MV-4-11 (cell line): ENCODE results near the gene PSMB8.

Experiments used
- DNase-seq: peaks from one replicate; lab custom pipeline; 2025; lab: John Stamatoyannopoulos, UW

The PSMB8 gene

DNA sequence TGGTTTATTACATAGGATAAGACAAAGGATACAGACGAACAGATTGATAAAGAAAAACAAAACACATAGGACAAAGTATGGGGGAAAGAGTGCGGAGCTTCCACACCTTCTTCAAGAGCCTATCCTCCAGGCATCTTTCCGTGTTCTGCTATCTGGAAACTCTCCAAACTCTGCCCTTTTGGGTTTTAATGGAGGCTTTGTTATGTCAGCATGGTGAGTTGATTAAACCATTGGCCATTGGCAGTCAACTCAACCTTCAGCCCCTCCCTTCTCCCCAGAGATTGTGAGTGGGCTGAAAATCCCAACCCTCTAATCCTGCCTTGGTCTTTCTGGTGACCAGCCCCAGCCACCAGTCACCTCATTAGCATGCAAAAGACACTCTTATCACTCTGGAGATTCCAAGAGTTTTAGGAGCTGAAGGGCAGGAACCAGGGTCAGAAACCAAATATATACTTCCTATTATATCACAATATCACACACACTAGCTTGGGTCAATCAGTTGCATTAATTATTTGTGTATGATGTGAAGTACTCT is 50.9 kb downstream of the PSMB8 start:
- no peak for DNase-seq
